Psoas muscle (tissue), 8 donors: ENCODE data around the gene ELN. TPM values are rescaled to one million over a fixed set of nuclear protein-coding genes. Genes with fewer than 3 reads are reported as not detected.
A peak's percentile ranks its signal among the peaks of the same experiment; 100 is the strongest.

Experiments used
- ATAC-seq, 4 donors: fragments of 200-7000 bp; cut with Tn5 transposase; one replicate each; pipeline ENCODE4 v1.9.1; 2020; ENCODE audit warnings: moderate library complexity in 3 of 4, mild to moderate bottlenecking in 2 of 4
- DNase-seq, 2 donors: peaks; one replicate each; pipeline ENCODE4 v3.0.0-alpha.2; 2020
- H3K27ac ChIP-seq: fragments of 200-600 bp; one replicate; pipeline ENCODE4 v1.8.0; 2022
- H3K27me3 ChIP-seq, 3 donors: fragments of 200-600 bp in 1 of 3; one replicate each; pipeline versions ENCODE4 v1.6.1 to v1.8.0; 2013 to 2022; ENCODE audit warnings: low read length in 2 of 3, mild to moderate bottlenecking in 2 of 3, moderate library complexity in 1 of 3; ENCODE audit not compliant: insufficient read depth in 3 of 3
- H3K36me3 ChIP-seq, 2 donors: fragments of 200-600 bp in 1 of 2; one replicate each; pipeline versions ENCODE4 v1.6.1 to v1.8.0; 2013 to 2022; ENCODE audit warnings: low read depth in 1 of 2, mild to moderate bottlenecking in 1 of 2, moderate library complexity in 1 of 2; ENCODE audit not compliant: insufficient read depth in 1 of 2
- H3K4me1 ChIP-seq: fragments of 200-600 bp; one replicate; pipeline ENCODE4 v1.8.0; 2022
- H3K4me3 ChIP-seq: fragments of 200-600 bp; one replicate; pipeline ENCODE4 v1.8.0; 2022; ENCODE audit warnings: mild to moderate bottlenecking
- H3K9me3 ChIP-seq: fragments of 200-600 bp; one replicate; pipeline ENCODE4 v1.8.0; 2022
- CTCF ChIP-seq: fragments of 200-600 bp; IDR thresholded peaks from one replicate; pipeline ENCODE4 v1.8.0; 2022; ENCODE audit warnings: antibody characterized with exemption
- WGBS, 3 donors: extraction: QIAGEN DNeasy Blood & Tissue Kit; methylation state at CpG; one replicate each; pipeline versions ENCODE4 v1.1.6 to v1.1.7; 2013; 5-methylcytosine and 5-hydroxymethylcytosine counted together
- intact Hi-C, 2 donors: fragments of 100-400 bp; cut with DNase I; formaldehyde crosslinking; loops; one replicate each; pipeline versions ENCODE4 v1.11.0 to v1.14.2; 2022
- polyA plus RNA-seq, 3 donors: library from polyadenylated mRNA; stranded (reverse); fragments of 200-250 nt; gene quantifications; one replicate each; pipeline ENCODE4 v1.2.3, GENCODE V29; 2013
- total RNA-seq, 4 donors: library from RNA; stranded (reverse); fragmentation: NEBNext Ultra II Directional in 2 of 4; extraction: Animal tissue kit (Norgen Biotek cat#: 25700) in 2 of 4; gene quantifications; one replicate each; pipeline versions ENCODE4 v1.2.1 to v1.2.4, GENCODE V29; 2021 to 2023
- donor health status: healthy with polysubstance abuse.
- donor health status: DM: no; HTN: no; CAD: no; lungs with moderate emphysema.
- donor health status: Bipolar disorder and iron deficiency.
- donor health status: healthy.
- donor health status: DM: yes; HTN: yes; CAD: no.
- donor health status: DM: no; HTN: no; CAD: no.
- donor health status: DM: no; HTN: no; CAD: no.
- donor health status: DM: yes; HTN: yes; CAD: no.

The ELN gene
- total and polyA plus RNA-seq, 7 donors = 10.6 to 41.1 (median 16.3) TPM

- 81 to 88% (median 84%) methylated on average over 7 of the region's 7 CpGs for WGBS, 3 donors
- Histone ChIP-seq H3K27me3 (no peaks in the 10 kb centered on the region), H3K4me3 (no peak overlapping the region), H3K27ac (no peak overlapping the region), H3K4me1 (peaks cover 4% of the 10 kb centered on the region), H3K36me3 (no peaks in the 10 kb centered on the region), H3K9me3 (no peaks in the 10 kb centered on the region)
- DNase-seq (no peak), ATAC-seq (no peak)
- intact Hi-C loops = no loop called here
- TF ChIP-seq CTCF = no peak
Observed at GRCh38 chr7:73981933-73982332, 46.0 kb upstream of the ELN start.

GRCh38 chr7:73983437-73984164, 44.4 kb upstream of the ELN start:
- no peaks in the 10 kb centered on the region for H3K9me3 ChIP-seq
- DNase-seq (peak in 1 of 2 donors; percentile 46), ATAC-seq (no peak)
- no peak for TF ChIP-seq CTCF
- H3K36me3 ChIP-seq = no peaks in the 10 kb centered on the region
- no peak overlapping the region for H3K27ac ChIP-seq
- peaks cover 4% of the 10 kb centered on the region for H3K4me1 ChIP-seq
- intact Hi-C loops = no loop called here
- 72 to 83% (median 79%) methylated on average over 22 of the region's 22 CpGs for WGBS, 3 donors
- H3K4me3 ChIP-seq = no peak overlapping the region
- H3K27me3 ChIP-seq = no peaks in the 10 kb centered on the region

- no peaks in the 10 kb centered on the region for H3K4me1 ChIP-seq
- WGBS, 3 donors = 90 to 91% (median 90%) methylated on average over 19 of the region's 19 CpGs
- H3K4me3 ChIP-seq = no peak overlapping the region
- no peaks in the 10 kb centered on the region for H3K36me3 ChIP-seq
- H3K27me3 ChIP-seq = no peaks in the 10 kb centered on the region
- ATAC-seq (no peak), DNase-seq (peak in 1 of 2 donors; percentile 19)
- H3K27ac ChIP-seq = no peak overlapping the region
- H3K9me3 ChIP-seq = no peaks in the 10 kb centered on the region
- no peak for TF ChIP-seq CTCF
- intact Hi-C loops = no loop called here
Observed at GRCh38 chr7:73984481-73985205, 43.3 kb upstream of the ELN start.

GRCh38 chr7:73985737-73986141, 42.2 kb upstream of the ELN start:
- TF ChIP-seq CTCF = no peak
- Histone ChIP-seq H3K27ac (no peak overlapping the region), H3K27me3 (no peaks in the 10 kb centered on the region), H3K4me3 (no peak overlapping the region), H3K9me3 (no peaks in the 10 kb centered on the region), H3K36me3 (no peaks in the 10 kb centered on the region), H3K4me1 (no peaks in the 10 kb centered on the region)
- DNase-seq (peak in 1 of 2 donors; percentile 36), ATAC-seq (peak; percentile 20 to 42 (median 38))
- intact Hi-C loops = no loop called here
- 71 to 83% (median 82%) methylated on average over 13 of the region's 13 CpGs for WGBS, 3 donors
